Germinal center (tissue), 1 donor: ENCODE data around the gene CD300H.

Source experiments
- DNase-seq: peaks from one replicate; pipeline ENCODE4 v3.0.0; 2012; ENCODE audit warnings: mixed read lengths, low spot score

The CD300H gene

DNA sequence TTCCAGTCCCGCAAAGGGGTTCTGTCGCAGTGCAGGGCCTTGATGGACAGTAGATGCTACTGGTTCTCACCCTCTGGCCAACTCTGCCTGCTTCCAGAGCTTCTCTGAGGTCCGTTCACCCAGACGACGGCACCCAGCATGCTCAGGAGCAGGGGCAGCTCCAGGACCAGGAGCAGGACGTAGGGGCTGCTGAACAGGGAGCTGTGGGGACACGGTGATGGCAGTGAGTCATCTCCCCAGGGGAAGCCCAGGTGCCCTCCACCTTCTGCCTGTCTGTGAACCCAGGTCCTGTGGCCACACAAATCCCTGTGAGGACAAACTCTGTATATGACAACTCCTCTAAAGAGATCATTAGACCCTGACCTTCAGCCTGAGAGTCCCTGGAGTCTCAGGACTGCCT lies 18.0 kb downstream of the CD300H start:
- no peak for DNase-seq

DNA sequence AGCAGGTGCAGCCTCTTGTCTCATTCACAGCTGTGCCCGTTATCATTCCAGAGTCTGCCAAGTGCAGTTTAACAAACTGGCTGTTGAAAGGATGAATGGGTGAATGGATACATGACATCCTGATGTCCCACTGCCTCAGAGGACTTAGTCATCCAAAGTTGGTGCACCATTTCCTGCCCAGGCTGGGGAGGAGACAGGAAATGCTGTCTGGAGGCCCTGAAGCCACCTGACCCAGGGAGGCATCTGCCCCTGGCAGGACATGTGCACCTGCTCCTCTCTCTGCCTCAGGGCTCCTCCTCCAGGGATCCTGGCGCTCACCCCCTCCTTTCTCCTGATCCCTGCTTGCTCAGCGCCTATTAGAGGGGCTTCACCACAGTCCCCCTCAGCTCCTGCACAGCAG lies 19.6 kb downstream of the CD300H start:
- no peak for DNase-seq

DNA sequence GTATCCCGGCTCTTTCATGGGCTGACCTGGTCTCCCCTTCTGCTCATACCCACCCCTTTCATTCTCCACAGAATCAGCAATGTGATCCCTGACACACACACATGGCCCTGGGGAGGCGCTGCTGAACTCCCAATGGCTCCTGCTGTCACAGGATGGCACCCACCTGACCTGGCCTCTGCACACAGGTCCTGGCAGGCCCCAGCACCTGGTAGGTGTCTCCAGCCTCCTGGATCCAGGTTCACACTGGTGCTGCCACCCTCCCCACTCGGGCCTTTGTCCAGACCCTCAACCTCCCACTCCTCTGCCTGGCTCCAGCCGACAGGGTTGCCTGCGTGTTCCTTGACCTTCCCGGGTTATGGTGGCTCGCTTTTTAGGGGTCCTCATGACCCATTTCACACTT lies 20.0 kb downstream of the CD300H start:
- DNase-seq: no peak

DNA sequence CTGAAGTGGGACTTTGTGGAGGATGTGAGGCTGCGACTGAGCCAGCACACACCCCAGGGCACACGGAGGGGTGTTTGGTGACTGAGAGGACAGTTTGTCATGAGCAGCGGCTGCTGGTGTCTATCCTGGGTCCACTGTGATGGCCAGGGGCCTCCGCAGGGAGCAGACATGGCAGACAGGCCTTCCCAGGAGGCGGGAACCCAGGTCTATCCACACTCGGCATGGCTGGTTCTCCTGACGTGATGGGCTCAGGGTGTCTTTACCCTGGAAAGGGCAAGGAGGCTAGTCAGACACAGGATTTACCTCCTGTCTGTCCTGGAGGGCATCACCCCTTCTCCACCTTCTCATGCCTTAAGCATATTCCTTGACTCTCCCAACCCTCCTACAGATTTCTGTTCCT lies 20.7 kb downstream of the CD300H start:
- no peak for DNase-seq

DNA sequence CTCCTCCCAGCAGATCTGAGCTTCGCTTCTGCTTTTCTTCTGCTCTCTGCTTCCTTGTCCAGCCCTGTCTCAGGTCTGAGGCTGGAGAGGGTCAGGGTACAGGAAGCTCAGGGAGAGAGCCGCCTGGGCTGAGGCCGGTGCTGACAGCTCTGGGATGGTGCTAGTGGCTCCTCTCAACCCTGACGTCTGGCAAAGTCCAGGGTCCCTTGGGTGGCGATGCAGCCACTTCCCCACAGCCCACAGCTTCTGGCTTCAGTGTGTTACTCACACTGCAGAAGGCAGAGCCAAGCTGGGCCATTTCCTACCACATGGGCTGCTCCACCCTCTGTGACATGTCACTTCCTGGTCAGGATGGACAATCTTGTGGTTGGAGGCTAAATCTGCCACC lies 21.5 kb downstream of the CD300H start, which contains the start of gene CD300C:
Gene CD300C (minus strand): TSS at position 273 of the 388 bp plus-strand sequence. CDS start 333 bp downstream, outside the sequence.
- DNase-seq: no peak

DNA sequence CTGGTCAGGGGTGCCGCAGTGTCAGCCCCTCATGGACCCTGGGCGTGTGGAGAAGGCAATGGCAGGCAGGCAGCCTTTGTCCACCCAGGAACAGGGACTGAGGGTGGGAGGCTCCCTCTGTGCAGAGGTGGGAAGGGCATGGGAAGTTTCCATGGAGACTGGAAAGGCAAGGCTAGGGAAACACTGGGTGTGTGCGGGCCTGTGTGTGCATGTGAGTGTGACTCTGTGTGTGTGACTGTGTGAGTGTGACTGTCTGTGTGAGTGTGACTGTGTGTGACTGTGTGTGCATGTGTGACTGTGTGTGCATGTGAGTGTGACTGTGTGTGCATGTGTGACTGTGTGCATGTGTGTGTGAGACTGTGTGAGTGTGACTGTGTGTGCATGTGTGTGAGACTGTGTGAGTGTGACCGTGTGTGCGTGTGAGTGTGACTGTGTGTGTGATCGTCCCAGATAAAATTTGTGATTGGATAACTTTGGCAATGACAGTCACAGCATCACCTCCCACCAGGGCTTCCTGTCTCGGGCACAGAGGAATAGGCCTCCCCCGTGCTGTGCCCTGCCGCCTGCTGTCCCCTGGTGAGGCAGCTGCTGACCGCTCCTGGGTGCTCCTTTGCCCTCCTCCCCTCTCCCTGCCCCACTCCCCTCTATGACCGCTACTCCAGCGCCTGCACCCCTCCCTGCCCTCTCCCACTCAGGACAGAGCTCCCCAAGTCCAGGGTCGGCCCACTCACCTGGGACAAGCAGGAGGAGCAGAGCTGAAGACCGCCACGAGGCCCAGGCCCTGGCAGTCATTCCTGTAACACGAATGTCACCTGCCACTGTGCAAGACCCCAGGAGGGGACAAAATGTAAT lies 22.1 kb downstream of the CD300H start:
- DNase-seq: no peak

DNA sequence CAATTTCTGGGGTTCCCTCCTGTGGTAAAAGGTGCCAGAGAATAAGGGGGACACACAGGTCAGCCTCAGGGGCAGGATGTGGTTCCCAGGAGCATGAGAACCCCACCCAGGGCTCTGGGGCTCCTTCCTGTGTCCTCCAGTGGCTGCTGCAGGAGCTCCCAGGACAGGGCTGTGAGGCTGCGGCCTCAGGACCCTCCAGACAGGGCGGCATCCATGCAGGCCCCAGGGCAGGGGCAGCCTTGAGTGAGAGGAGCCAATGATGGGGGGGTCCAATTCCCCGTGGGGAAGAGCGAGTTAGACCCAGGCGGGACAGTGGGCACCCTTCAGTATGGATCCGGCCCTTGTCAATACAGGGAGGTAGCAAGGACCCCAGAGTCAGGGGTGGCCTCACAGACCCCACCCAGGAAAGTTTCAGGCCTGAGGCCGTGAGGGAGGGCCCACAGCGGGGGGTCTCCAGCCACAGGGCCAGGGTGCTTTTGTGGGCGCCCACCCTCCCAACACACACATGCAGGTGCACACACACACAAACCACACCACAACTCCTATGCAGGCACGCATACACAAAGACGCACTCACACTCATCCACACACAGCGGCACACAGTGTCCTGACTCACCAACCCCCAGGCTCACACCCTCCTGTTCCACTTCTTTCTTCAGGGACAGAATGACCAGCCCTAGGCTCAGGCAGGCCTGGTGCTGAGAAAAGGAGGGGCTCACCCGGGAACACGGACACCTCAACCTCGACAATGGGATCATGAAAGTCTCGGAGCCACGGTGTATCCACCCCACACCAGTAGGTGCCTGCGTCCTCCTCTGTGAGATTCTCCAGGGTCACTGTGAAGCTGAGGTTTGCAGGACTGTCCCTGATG lies 23.2 kb downstream of the CD300H start:
- DNase-seq: no peak

DNA sequence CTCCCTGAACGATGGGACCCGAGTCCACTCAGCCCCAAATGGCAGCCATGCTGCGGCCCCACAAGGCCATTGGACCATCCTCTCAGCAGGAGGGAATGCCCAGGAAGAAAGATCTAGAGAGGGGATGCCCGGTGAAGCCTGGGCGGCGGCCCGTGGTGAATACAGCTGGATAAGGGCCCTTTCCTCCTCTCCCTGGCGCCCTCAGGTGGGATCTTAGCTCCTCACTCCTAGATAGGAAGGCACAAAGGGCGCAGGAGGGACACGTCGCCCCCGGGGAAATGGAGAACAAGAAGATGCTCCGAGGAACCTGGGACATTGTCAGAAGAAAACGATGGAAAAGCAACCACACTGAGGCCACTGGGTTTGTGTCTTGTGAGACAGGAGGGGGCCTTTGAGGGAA lies 23.9 kb downstream of the CD300H start:
- DNase-seq: no peak

DNA sequence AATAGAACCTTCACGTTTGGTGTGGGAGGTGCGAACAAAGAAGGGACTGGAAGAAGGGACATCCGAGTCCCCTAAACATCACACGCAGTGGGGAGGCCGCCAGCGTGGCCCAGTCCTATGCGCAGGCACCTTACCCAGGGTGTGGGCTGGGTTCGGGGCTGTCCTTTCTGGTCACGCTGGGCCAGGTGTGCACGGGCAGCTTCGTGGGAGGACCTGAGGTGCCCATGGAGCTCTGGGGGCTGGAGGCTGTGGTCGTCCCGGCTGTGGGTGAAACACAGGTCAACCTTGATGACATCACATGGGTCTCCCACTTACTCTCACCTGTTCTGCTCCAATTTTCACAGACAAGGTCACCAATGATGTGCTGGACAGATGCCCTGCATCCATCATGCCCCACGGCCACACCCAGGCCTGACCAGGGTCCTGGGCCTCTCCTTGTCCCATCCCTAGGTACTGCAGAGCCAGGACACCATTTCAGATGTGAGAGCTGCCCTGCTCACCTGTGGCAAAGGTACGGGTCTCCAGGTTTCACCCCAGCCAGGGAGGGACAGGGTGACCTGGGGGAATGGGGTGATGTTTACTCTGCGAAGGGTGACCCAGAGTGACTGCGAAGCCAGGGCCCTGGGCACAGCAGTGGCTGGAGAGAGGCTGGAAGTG lies 24.5 kb downstream of the CD300H start:
- no peak for DNase-seq

DNA sequence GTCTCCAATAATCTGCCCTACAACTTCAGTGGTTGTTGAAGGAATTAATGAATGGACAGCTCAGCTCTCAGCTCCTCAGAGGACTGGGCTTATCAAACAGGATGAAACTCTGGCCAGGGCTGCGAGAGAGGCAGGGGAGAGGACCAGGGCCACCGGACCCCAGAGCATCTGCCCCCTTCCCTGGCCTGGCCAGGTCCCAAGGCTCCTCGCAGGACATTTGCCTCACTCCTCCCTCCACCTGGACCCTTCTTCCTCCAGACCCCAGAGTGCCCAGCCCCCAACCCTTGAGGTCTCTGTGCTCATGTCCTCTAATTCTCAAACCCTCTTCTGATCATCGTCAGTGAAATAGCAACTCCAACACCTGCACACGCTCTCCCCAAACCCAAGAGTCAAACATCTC lies 25.1 kb downstream of the CD300H start:
- DNase-seq: no peak

DNA sequence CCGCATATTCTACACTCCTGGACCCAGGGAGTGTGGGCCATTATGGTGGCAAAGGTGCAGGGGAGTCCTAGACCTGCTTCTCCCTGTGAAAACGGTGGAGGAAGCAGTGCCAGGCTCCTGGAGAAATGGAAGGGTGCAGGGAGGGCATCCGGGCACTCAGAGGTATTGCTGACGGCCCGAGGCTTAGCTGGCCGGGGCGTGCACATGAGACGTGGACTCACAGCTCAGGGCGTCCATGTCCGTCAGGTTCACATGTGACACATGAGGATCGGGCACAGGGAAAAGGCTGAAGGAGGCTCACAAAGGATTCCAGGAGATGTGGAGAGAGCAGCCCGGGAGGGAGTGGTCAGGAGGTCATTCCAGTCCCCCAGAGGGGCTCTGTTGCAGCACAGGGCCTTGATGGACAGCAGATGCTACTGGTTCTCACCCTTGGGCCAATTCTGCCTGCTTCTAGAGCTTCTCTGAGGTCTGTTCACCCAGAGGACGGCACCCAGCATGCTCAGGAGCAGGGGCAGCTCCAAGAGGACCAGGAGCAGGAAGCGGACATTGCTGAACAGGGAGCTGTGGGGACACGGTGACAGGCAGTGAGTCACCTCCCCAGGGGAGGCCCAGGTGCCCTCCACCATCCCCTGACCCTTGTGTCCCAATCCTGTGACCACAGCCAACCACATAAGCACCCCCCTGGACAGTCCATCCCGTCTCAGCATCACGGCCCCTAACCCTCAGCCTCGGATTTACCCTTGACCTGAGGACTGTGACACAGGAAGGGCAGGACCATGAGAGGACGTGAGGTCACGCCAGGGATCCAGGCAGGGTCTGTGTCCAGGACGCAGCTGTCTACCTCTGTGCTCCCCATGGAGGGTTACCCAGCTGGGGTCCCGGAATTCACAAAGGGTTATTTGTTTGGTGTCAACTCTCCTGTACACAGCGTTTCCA lies 25.9 kb downstream of the CD300H start:
- DNase-seq: no peak

DNA sequence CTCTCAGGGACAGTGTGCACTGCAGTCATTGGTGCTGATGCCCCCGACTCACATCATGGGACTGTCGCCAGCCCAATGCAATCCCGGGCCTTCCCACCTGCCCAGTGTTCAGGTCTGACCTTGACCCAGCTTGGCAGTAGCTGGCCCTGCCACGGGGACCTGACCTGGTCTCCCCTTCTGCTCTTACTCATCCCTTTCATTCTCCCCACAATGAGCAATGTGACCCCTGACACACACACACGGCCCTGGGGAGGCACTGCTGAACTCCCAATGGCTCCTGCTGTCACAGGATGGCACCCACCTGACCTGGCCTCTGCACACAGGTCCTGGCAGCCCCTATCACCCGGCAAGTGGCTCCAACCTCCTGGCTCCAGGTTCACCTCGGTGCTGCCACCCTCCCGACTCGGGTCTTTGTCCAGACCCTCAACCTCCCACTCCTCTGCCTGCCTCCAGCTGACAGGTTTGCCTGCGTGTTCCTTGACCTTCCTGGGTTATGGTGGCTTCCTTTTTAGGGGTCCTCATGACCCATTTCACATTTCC lies 28.0 kb downstream of the CD300H start:
- no peak for DNase-seq

DNA sequence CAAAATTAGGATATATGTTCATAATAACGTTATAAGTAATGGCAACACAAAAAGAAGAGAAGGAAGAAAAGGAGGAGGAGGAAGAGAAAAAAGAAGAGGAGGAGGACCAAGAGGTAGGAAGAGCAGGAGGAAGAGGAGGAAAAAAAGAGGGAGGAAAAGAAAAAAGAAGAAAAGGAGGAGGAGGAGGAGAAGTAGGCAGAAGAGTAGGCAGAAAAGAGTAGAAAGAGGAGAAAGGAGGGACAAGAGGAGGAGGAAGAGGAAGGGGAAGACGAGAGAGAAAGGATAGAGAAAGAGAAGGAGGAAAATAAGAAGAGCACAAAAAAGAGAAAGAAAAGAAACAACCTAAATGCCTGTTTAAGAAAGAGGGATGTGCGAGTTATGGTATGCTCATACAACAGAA lies 30.4 kb downstream of the CD300H start:
- DNase-seq: no peak

DNA sequence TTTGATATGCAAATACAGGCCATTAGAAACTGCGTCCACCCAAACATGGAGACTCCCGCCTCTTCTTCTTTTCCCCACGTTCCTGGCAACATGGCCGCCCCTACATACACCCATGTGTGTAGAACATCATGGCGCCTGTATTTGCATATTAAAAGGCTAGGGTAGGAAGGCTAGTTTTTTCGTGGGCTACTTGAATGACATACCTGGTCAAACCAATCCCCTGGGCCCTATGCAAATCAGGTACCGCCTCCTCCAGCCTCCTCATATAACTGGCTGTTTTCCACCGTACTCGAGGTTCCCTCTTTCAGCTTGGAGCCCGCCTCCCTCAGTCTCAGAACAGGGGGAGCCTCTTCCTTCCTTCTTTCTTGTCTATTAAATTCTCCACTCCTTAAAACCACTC lies 35.2 kb downstream of the CD300H start:
- DNase-seq: no peak

DNA sequence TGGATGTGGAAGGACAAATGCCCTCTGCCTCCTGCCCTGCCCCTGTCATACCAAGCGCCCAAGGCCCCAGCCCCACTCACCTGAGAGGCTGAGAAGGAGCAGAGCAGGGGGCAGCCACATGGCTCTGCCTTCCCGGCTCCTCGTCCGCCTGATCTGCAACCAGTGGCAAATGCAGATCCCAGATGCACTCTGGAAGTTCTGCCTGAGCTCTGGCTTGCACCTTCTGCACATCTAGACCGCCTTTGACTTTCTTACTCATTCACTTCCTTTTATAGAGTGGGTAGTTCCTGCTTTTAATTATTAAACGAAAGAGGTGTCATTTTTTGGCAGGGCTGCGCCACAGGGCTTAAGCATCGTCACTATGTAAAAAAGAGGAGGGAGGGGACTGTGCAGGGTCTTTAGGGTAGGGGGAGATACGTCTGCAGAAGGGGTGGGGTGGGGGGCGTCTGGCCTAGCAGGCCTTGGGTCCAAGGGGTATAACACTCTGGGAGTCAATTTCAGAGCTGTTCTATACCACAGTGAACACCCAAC lies 36.0 kb downstream of the CD300H start, which contains the start of gene CD300LB:
Gene CD300LB (minus strand): TSS at position 245 of the 531 bp plus-strand sequence. CDS start 125 bp downstream, at position 120.
- no peak for DNase-seq

DNA sequence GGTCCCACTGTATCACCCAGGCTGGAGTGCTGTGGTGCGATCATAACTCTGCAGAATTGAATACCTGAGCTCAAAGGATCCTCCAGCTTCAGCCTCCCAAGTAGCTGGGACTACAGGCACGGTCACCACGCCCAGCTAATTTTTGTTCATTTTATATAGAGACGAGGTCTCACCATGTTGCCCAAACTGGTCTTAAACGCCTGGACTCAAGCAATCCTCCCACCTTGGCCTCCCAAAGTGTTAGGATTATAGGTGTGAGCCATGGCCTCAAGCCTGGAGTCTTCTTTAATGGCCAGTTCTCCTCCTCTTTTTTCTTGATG lies 36.5 kb downstream of the CD300H start:
- DNase-seq: no peak

DNA sequence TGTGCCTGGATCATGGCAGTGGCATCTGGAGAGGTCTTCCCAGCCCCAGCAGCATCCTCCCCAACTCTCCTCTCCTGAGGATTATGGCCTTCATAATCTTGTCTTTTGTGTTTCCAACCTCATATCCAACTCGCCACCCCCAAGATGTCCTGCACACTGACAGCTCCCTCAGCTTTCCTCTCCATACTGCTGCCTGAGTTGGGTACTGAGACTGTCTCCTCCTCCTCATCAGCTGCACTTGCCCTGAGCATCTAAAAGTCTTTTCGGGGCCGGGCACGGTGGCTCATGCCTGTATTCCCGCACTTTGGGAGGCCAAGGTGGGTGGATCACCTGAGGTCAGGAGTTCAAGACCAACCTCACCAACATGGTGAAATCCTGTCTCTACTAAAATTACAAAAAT lies 38.1 kb downstream of the CD300H start:
- no peak for DNase-seq

DNA sequence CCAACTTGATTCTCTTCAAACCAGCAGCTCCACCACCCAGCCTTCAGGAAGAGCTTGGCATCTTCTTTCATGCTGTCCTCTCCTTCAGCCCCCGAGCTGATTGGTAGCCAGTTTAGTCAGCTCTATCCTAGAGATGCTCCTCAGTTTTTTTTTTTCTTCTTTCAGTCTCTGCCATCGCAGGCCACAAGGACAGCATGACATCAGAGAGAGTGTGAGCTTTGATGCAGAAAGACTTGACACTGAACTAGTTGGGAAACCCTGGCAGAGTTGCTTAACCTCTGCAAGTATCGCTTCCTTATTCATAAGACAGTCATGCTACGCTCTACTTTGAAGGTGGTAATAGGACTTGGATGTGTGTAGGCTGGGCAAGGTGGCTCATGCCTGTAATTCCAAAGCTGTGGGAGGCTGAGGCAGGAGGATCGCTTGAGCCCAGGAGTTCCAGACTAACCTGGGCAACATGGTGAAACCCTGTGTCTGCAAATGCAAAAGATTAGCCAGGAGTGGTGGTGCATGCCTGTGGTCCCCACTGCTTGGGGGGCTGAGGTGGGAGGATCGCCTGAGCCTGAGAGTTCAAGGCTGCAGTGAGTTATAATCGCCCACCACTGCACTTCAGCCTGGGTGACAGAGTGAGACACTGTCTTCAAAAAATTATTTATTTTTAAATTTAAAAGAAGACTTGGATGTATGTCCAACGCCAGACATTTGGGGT lies 38.7 kb downstream of the CD300H start:
- peak; percentile 31 for DNase-seq

DNA sequence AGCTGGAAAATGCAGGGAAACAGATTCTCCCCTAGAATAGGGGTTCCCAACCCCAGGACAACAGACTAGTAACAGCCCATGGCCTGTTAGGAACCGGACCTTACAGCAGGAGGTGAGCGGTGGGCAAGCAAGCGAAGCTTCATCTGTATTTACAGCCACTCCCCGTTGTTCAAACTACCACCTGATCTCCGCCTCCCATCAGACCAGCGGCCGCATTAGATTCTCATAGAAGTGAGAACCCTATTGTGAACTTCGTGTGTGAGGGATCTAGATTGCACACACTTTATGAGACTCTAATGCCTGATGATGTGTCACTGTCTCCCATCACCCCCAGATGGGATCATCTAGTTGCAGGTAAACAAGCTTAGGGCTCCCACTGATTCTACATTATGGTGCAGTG lies 39.6 kb downstream of the CD300H start:
- no peak for DNase-seq

DNA sequence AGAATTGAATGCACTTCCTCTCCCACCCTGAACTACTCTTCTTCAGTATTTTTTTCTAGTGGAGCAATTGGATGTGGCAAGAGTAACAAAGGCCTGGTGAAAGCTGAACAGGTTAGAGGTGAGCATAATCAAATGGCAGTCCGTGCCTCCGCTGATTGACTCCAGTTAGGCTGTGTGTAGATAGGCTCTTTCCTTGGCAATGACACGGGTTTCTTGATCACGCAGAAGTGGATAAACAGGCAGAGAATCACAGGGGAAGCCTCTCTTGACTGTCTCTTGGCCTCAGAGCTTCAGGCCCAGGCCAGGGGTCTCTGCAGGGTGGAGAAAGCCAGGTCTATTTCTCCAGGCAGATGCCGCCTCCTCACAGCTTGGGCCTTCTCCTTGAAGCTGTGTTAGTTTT lies 40.2 kb downstream of the CD300H start:
- DNase-seq: no peak
